Prostate gland (tissue), 2 donors: Measurements from ENCODE around the gene FHIP2A. TPM values are rescaled to one million over a fixed set of nuclear protein-coding genes. Genes with fewer than 3 reads are reported as not detected.

ENCODE experiments used
- DNase-seq: peaks from one replicate; pipeline ENCODE4 v3.0.0-alpha.2; 2019; ENCODE audit warnings: low spot score
- H3K27ac ChIP-seq, 2 donors: fragments of 200-600 bp; sonication (generic); 2 replicates each; pipeline ENCODE4 v1.5.1; 2017 to 2019
- H3K27me3 ChIP-seq: fragments of 200-600 bp; sonication (generic); replicated peaks from 2 replicates; pipeline ENCODE4 v1.5.1; 2019; ENCODE audit not compliant: insufficient read depth
- H3K36me3 ChIP-seq, 2 donors: fragments of 200-600 bp; sonication (generic); 1 replicate in 1 of 2; 2 replicates in 1 of 2; pipeline versions ENCODE4 v1.5.1 to v1.8.1; 2017 to 2019
- H3K4me1 ChIP-seq: fragments of 200-600 bp; sonication (generic); replicated peaks from 2 replicates; pipeline ENCODE4 v1.5.1; 2019
- H3K4me3 ChIP-seq, 2 donors: fragments of 200-600 bp; sonication (generic); 2 replicates each; pipeline ENCODE4 v1.5.1; 2017 to 2019
- H3K9me3 ChIP-seq: fragments of 200-600 bp; sonication (generic); 2 replicates; pipeline ENCODE4 v1.5.1; 2017
- POLR2A ChIP-seq: fragments of 450-650 bp; IDR thresholded peaks from one replicate; pipeline ENCODE4 v1.6.1; 2016; ENCODE audit warnings: antibody characterized with exemption, mild to moderate bottlenecking
- POLR2AphosphoS5 ChIP-seq: sonication (generic); formaldehyde crosslinking; IDR thresholded peaks from one replicate; pipeline ENCODE4 v1.6.1; 2017; ENCODE audit warnings: antibody characterized with exemption
- WGBS: methylation state at CpG from one replicate; pipeline ENCODE4 v1.1.5; 2018; 5-methylcytosine and 5-hydroxymethylcytosine counted together
- intact Hi-C: fragments of 100-400 bp; cut with DNase I; formaldehyde crosslinking; loops from one replicate; pipeline ENCODE4 v1.14.2; 2022
- total RNA-seq, 2 donors: library from RNA; depleted of rRNA; stranded (reverse); fragments of >200 nt; gene quantifications; one replicate each; pipeline ENCODE4 v1.1.0, GENCODE V29; 2016
- TF ChIP-seq, protein P1 (sequence below), 4 experiments: fragments of 200-600 bp in 2 of 4; fragments of 450-650 bp in 2 of 4; sonication (generic) in 2 of 4; IDR thresholded peaks; 1 replicate in 3 of 4; 2 replicates in 1 of 4; pipeline ENCODE4 v1.5.1; 2016 to 2019; ENCODE audit warnings: antibody characterized with exemption in 4 of 4, mild to moderate bottlenecking in 2 of 4, moderate library complexity in 2 of 4

FHIP2A gene
- total RNA-seq, 2 donors from 2014 or later: 22.1 to 41.0 TPM

DNA sequence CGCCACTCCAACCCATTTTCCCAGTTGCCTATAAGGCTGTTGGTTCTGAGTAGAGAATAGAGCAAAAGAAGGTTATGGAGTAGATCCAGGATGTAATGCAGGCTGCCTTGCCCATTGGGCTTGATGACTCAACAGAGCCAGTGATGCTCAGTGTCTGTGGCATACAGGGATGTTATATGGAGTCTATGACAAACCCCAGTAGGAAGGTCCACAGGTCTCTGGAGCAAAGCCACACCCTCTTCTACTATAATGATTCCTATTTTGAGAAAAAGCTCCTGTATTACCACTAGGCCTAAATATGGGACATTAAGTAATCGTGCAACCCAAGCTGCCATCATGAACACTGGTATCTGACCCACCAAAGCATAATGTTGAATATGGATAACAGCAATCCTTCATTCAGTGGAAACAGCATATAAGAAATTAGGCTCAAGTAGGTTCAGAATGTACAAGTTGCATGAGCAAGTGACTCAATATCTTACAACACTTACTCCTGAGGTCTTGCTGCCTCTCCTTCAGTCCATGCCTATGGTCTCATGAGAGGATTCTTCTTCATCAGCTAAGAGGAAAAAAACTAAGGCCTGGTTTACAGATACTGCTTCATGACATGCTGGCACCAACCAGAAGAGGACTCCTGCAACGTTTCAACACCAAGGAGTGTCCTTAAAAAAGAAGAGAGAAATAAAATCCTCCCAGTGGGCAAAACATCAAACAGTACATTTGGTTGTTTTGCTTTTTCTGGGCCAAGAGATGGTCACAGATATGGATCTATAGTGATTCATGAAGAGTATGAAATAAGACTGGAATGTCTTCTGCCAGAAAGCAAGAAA is 14.8 kb upstream of the FHIP2A start:
- no peak overlapping the region for H3K4me3 ChIP-seq
- no peaks in the 10 kb centered on the region for H3K9me3 ChIP-seq
- H3K27me3 ChIP-seq: no peaks in the 10 kb centered on the region
- TF ChIP-seq POLR2AphosphoS5: no peak
- TF ChIP-seq POLR2A: no peak
- TF ChIP-seq, protein P1, sequence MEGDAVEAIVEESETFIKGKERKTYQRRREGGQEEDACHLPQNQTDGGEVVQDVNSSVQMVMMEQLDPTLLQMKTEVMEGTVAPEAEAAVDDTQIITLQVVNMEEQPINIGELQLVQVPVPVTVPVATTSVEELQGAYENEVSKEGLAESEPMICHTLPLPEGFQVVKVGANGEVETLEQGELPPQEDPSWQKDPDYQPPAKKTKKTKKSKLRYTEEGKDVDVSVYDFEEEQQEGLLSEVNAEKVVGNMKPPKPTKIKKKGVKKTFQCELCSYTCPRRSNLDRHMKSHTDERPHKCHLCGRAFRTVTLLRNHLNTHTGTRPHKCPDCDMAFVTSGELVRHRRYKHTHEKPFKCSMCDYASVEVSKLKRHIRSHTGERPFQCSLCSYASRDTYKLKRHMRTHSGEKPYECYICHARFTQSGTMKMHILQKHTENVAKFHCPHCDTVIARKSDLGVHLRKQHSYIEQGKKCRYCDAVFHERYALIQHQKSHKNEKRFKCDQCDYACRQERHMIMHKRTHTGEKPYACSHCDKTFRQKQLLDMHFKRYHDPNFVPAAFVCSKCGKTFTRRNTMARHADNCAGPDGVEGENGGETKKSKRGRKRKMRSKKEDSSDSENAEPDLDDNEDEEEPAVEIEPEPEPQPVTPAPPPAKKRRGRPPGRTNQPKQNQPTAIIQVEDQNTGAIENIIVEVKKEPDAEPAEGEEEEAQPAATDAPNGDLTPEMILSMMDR (IDR thresholded peaks at IDR 0.05): no peak
- no peak overlapping the region for H3K27ac ChIP-seq
- no peaks in the 10 kb centered on the region for H3K36me3 ChIP-seq
- no peaks in the 10 kb centered on the region for H3K4me1 ChIP-seq
- 73% methylated on average over 3 of the region's 3 CpGs for WGBS
- intact Hi-C loops: no loop called here
- no peak for DNase-seq

DNA sequence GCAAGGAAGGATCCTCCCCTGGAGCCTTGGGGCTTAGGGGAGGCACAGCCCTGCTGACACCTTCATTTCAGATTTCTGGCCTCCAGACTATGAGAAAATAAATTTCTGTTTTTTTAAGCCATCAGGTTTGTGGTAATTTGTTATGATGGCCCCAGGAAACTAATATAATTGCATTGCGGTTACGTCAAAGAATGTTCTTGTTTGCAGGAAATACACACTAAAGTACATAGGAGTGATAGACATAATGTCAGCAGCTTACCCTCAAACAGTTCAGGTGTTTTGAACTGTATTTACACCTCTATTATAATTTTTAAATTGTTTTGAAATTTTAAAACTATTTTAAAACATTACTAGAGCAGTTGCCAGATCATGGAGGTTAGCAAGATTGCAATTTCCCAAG is 12.6 kb upstream of the FHIP2A start:
- Histone ChIP-seq H3K9me3 (no peaks in the 10 kb centered on the region), H3K4me3 (no peak overlapping the region), H3K27me3 (no peaks in the 10 kb centered on the region), H3K4me1 (no peaks in the 10 kb centered on the region), H3K27ac (no peak overlapping the region), H3K36me3 (no peaks in the 10 kb centered on the region)
- TF ChIP-seq POLR2AphosphoS5 (no peak), POLR2A (no peak)
- TF ChIP-seq, protein P1 (IDR thresholded peaks at IDR 0.05): no peak
- no peak for DNase-seq
- 96% methylated on average over 2 of the region's 2 CpGs for WGBS
- intact Hi-C loops: no loop called here

- 95% methylated on average over 1 of the region's 1 CpG for WGBS
- Histone ChIP-seq H3K27me3 (no peaks in the 10 kb centered on the region), H3K4me3 (no peak overlapping the region), H3K36me3 (no peaks in the 10 kb centered on the region), H3K27ac (no peak overlapping the region), H3K4me1 (no peaks in the 10 kb centered on the region), H3K9me3 (no peaks in the 10 kb centered on the region)
- no peak for DNase-seq
- intact Hi-C loops: no loop called here
- TF ChIP-seq POLR2AphosphoS5 (no peak), POLR2A (no peak)
- TF ChIP-seq, protein P1 (IDR thresholded peaks at IDR 0.05): no peak
These were observed 10.7 kb upstream of the FHIP2A start for GRCh38 chr10:114810926-114811325.

DNA sequence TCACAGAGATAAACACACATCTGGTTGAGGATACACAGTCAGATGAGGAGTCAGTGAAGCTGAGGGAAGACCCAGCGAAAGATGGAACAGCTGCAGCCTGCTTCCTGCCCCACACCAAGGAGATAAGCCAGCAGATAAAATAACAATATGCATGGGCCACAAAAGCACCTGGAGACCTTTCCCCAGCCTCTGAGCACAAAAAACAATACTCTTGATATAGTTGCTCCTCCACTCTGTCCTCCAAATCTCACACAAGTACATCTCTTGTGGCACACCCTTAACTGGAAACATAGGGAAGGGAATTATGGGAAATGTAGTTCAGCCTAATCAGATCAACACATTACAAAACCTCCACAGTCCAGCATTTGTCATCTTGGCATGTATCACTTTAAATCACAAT is 9.7 kb upstream of the FHIP2A start:
- no peak for DNase-seq
- no peak overlapping the region for H3K27ac ChIP-seq
- TF ChIP-seq, protein P1 (IDR thresholded peaks at IDR 0.05): no peak
- no peak for TF ChIP-seq POLR2A
- TF ChIP-seq POLR2AphosphoS5: no peak
- no peaks in the 10 kb centered on the region for H3K36me3 ChIP-seq
- 91% methylated on average over 1 of the region's 1 CpG for WGBS
- no peaks in the 10 kb centered on the region for H3K27me3 ChIP-seq
- intact Hi-C loops: no loop called here
- H3K4me3 ChIP-seq: no peak overlapping the region
- H3K9me3 ChIP-seq: no peaks in the 10 kb centered on the region
- H3K4me1 ChIP-seq: no peaks in the 10 kb centered on the region

DNA sequence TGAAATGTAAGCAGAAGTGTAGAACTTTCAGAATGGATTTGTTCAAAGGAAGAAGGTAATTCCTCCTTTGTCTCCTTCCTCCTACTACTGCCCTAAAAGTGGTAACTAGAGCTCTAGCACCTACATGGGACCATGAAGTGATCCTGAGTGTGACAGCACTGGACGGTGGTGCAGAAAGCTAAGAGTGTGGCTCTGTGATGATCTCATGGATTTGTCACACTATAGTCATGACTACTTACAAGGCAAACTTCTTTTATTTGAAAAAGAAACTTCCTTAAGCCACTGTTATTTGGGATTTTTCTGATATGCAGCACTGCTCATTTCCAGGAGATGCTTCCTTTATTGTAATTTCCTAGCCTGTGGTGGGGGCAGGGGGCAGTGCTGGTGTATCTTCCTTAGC is 5.8 kb upstream of the FHIP2A start:
- H3K36me3 ChIP-seq: no peaks in the 10 kb centered on the region
- 78% methylated on average over 1 of the region's 1 CpG for WGBS
- no peak overlapping the region for H3K4me3 ChIP-seq
- H3K4me1 ChIP-seq: no peaks in the 10 kb centered on the region
- H3K27me3 ChIP-seq: no peaks in the 10 kb centered on the region
- H3K27ac ChIP-seq: no peak overlapping the region
- no peak for TF ChIP-seq POLR2AphosphoS5
- no peak for TF ChIP-seq POLR2A
- TF ChIP-seq, protein P1 (IDR thresholded peaks at IDR 0.05): no peak
- intact Hi-C loops: no loop called here
- H3K9me3 ChIP-seq: no peaks in the 10 kb centered on the region
- no peak for DNase-seq
